Smooth muscle cell (in vitro differentiated cells): ENCODE measurements around the gene LRMDA. TPM values are rescaled to one million over a fixed set of nuclear protein-coding genes. Genes with fewer than 3 reads are reported as not detected.

Source experiments
- DNase-seq: peaks from one replicate; lab custom pipeline; 2025; ENCODE audit not compliant: unreplicated experiment; lab: John Stamatoyannopoulos, UW
- H2AFZ ChIP-seq: fragments of 200-600 bp; sonication (generic); 2 replicates; pipeline ENCODE4 v1.6.0; 2016; ENCODE audit warnings: antibody characterized with exemption, low read depth, mild to moderate bottlenecking
- H3F3A ChIP-seq: fragments of 200-600 bp; sonication (generic); 2 replicates; pipeline ENCODE4 v1.6.0; 2017; ENCODE audit warnings: antibody characterized with exemption, low read depth
- H3K27ac ChIP-seq: fragments of 200-600 bp; sonication (generic); 2 replicates; pipeline ENCODE4 v1.5.1; 2016; ENCODE audit warnings: low read depth, mild to moderate bottlenecking
- H3K27me3 ChIP-seq: fragments of 200-600 bp; sonication (generic); 2 replicates; pipeline ENCODE4 v1.6.1; 2016; ENCODE audit warnings: low read depth, mild to moderate bottlenecking
- H3K36me3 ChIP-seq: fragments of 200-600 bp; sonication (generic); 2 replicates; pipeline ENCODE4 v1.5.1; 2016; ENCODE audit warnings: low read depth
- H3K4me1 ChIP-seq: fragments of 200-600 bp; sonication (generic); 2 replicates; pipeline ENCODE4 v1.5.1; 2016; ENCODE audit warnings: low read depth
- H3K4me2 ChIP-seq: fragments of 200-600 bp; sonication (generic); 2 replicates; pipeline ENCODE4 v1.6.0; 2016; ENCODE audit warnings: mild to moderate bottlenecking
- H3K4me3 ChIP-seq: fragments of 200-600 bp; sonication (generic); 2 replicates; pipeline ENCODE4 v1.5.1; 2016; ENCODE audit warnings: mild to moderate bottlenecking
- H3K79me2 ChIP-seq: fragments of 200-600 bp; sonication (generic); 2 replicates; pipeline ENCODE4 v1.6.0; 2016; ENCODE audit warnings: low read depth, mild to moderate bottlenecking
- H3K9ac ChIP-seq: fragments of 200-600 bp; sonication (generic); 2 replicates; pipeline ENCODE4 v1.6.0; 2016; ENCODE audit warnings: low read depth
- H3K9me3 ChIP-seq: fragments of 200-600 bp; sonication (generic); replicated peaks from 2 replicates; pipeline ENCODE4 v1.5.1; 2016; ENCODE audit warnings: low read depth
- H4K20me1 ChIP-seq: fragments of 200-600 bp; sonication (generic); 2 replicates; pipeline ENCODE4 v1.6.0; 2016; ENCODE audit warnings: low read depth
- CTCF ChIP-seq: fragments of 200-600 bp; sonication (generic); IDR thresholded peaks from 2 replicates; pipeline ENCODE4 v1.5.1; 2017; ENCODE audit warnings: borderline replicate concordance, mild to moderate bottlenecking, antibody characterized with exemption; ENCODE audit not compliant: insufficient read depth, poor library complexity, severe bottlenecking
- WGBS: methylation state at CpG from one replicate; pipeline ENCODE4 v1.1.7; 2016; ENCODE audit warnings: low lambda C conversion rate; 5-methylcytosine and 5-hydroxymethylcytosine counted together
- polyA plus RNA-seq: library from polyadenylated mRNA; unstranded; fragments of >200 nt; fragmentation: Nextera tagmentation; extraction: Ambion mirVana; gene quantifications from 2 replicates; pipeline ENCODE4 v1.2.1, GENCODE V29; 2016
- total RNA-seq: library from RNA; depleted of rRNA; stranded (reverse); fragments of >200 nt; gene quantifications from 2 replicates; pipeline ENCODE4 v1.2.3, GENCODE V29; 2014

Gene LRMDA
- total and polyA plus RNA-seq, 2 experiments from 2014 or later: 1.5 to 1.6 TPM

- H3K9me3 ChIP-seq: no peaks in the 10 kb centered on the region
- peaks cover 5% of the 10 kb centered on the region for H3F3A ChIP-seq
- H2AFZ ChIP-seq: no peak overlapping the region
- no peak for TF ChIP-seq CTCF
- no peaks in the 10 kb centered on the region for H3K4me1 ChIP-seq
- H3K27ac ChIP-seq: no peak overlapping the region
- H3K36me3 ChIP-seq: no peaks in the 10 kb centered on the region
- no peaks in the 10 kb centered on the region for H4K20me1 ChIP-seq
- peaks cover 8% of the 10 kb centered on the region for H3K27me3 ChIP-seq
- no peaks in the 10 kb centered on the region for H3K79me2 ChIP-seq
- H3K9ac ChIP-seq: no peak overlapping the region
- 95% methylated on average over 5 of the region's 6 CpGs for WGBS
- DNase-seq: no peak
- no peak overlapping the region for H3K4me3 ChIP-seq
- no peak overlapping the region for H3K4me2 ChIP-seq
Observed at GRCh38 chr10:75646916-75647315, 215.5 kb downstream of the LRMDA start.

GRCh38 chr10:75647675-75648074, 216.3 kb downstream of the LRMDA start:
- H3K27me3 ChIP-seq: peaks cover 2% of the 10 kb centered on the region
- H3K9me3 ChIP-seq: no peaks in the 10 kb centered on the region
- no peak for DNase-seq
- H3K4me1 ChIP-seq: peaks cover 3% of the 10 kb centered on the region
- H3F3A ChIP-seq: peaks cover 7% of the 10 kb centered on the region
- H3K4me3 ChIP-seq: no peak overlapping the region
- H3K4me2 ChIP-seq: no peak overlapping the region
- H3K79me2 ChIP-seq: no peaks in the 10 kb centered on the region
- H3K36me3 ChIP-seq: no peaks in the 10 kb centered on the region
- WGBS: 85% methylated on average over 3 of the region's 3 CpGs
- H2AFZ ChIP-seq: no peak overlapping the region
- no peak overlapping the region for H3K27ac ChIP-seq
- no peak overlapping the region for H3K9ac ChIP-seq
- no peaks in the 10 kb centered on the region for H4K20me1 ChIP-seq
- no peak for TF ChIP-seq CTCF

GRCh38 chr10:75648351-75648750, 216.9 kb downstream of the LRMDA start:
- Histone ChIP-seq H3F3A (peaks cover 9% of the 10 kb centered on the region), H3K27ac (no peak overlapping the region), H2AFZ (no peak overlapping the region), H3K4me2 (no peak overlapping the region), H4K20me1 (no peaks in the 10 kb centered on the region), H3K4me1 (peaks cover 5% of the 10 kb centered on the region), H3K36me3 (no peaks in the 10 kb centered on the region), H3K9me3 (no peaks in the 10 kb centered on the region), H3K27me3 (no peaks in the 10 kb centered on the region), H3K9ac (no peak overlapping the region), H3K79me2 (no peaks in the 10 kb centered on the region), H3K4me3 (no peak overlapping the region)
- DNase-seq: no peak
- TF ChIP-seq CTCF: no peak
- WGBS: 70% methylated on average over 3 of the region's 3 CpGs

- no peaks in the 10 kb centered on the region for H3K9me3 ChIP-seq
- DNase-seq: no peak
- peaks cover 9% of the 10 kb centered on the region for H3F3A ChIP-seq
- 83% methylated on average over 2 of the region's 2 CpGs for WGBS
- H3K4me2 ChIP-seq: no peak overlapping the region
- no peak for TF ChIP-seq CTCF
- H2AFZ ChIP-seq: no peak overlapping the region
- peaks cover 5% of the 10 kb centered on the region for H3K4me1 ChIP-seq
- no peaks in the 10 kb centered on the region for H3K79me2 ChIP-seq
- no peaks in the 10 kb centered on the region for H3K27me3 ChIP-seq
- H3K9ac ChIP-seq: no peak overlapping the region
- H3K36me3 ChIP-seq: no peaks in the 10 kb centered on the region
- H3K27ac ChIP-seq: no peak overlapping the region
- H3K4me3 ChIP-seq: no peak overlapping the region
- no peaks in the 10 kb centered on the region for H4K20me1 ChIP-seq
Observed at GRCh38 chr10:75648854-75649253, 217.4 kb downstream of the LRMDA start.
